PC-3 (cell line): Measurements from ENCODE around the gene FAM168A.

Experiments used
- EZH2phosphoT487 ChIP-seq: fragments of 300-600 bp; sonication (generic); IDR thresholded peaks from 2 replicates; pipeline ENCODE4 v1.6.1; 2018; ENCODE audit warnings: mild to moderate bottlenecking, antibody characterized with exemption, low read length, borderline replicate concordance
- TF ChIP-seq, protein P1 (sequence below): fragments of 300-600 bp; sonication (generic); conservative IDR thresholded peaks from 2 replicates; pipeline ENCODE4 v1.5.1; 2017; ENCODE audit warnings: antibody characterized with exemption, low read depth, mild to moderate bottlenecking, low read length

DNA sequence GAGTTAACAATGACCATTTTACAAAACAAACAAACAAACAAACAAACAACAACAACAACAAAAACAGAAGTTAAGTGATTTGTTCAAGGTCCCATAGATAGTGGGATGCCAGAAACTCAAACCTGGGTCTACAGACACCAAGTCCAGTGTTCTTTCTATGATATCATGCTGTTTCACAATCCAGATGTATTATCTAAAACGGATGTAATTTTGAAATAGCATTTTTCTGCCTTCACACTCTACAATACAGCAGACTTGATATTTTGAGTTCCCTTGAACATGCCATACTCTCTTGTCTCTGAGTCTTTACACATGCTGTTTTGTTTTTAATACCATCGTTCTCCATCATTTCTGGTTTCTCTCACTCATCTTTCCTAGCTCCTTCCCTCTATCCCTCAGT is 117.2 kb downstream of the FAM168A start:
- TF ChIP-seq, protein P1, sequence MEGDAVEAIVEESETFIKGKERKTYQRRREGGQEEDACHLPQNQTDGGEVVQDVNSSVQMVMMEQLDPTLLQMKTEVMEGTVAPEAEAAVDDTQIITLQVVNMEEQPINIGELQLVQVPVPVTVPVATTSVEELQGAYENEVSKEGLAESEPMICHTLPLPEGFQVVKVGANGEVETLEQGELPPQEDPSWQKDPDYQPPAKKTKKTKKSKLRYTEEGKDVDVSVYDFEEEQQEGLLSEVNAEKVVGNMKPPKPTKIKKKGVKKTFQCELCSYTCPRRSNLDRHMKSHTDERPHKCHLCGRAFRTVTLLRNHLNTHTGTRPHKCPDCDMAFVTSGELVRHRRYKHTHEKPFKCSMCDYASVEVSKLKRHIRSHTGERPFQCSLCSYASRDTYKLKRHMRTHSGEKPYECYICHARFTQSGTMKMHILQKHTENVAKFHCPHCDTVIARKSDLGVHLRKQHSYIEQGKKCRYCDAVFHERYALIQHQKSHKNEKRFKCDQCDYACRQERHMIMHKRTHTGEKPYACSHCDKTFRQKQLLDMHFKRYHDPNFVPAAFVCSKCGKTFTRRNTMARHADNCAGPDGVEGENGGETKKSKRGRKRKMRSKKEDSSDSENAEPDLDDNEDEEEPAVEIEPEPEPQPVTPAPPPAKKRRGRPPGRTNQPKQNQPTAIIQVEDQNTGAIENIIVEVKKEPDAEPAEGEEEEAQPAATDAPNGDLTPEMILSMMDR = no peak
- TF ChIP-seq EZH2phosphoT487 = no peak
